Right ventricle myocardium superior (tissue), 1 donor: Measurements from ENCODE around the gene RCC1. TPM values are rescaled to one million over a fixed set of nuclear protein-coding genes. Genes with fewer than 3 reads are reported as not detected.
"Not testable (repeated sequence)": the region's sequence is repeated elsewhere in the genome, so short reads cannot be mapped to it uniquely, and the experiment has no call there.

Source experiments
- ATAC-seq: fragments of 200-7000 bp; cut with Tn5 transposase; one replicate; pipeline ENCODE4 v1.9.1; 2020; ENCODE audit warnings: mild to moderate bottlenecking; ENCODE audit not compliant: poor library complexity
- DNase-seq: peaks from one replicate; pipeline ENCODE4 v3.0.0-alpha.2; 2020
- intact Hi-C: fragments of 100-400 bp; cut with DNase I; formaldehyde crosslinking; loops from one replicate; pipeline ENCODE4 v1.11.2; 2022
- long read RNA-seq: library from polyadenylated mRNA; unstranded; transcript quantifications from one replicate; pipeline ENCODE4 v2.0.0, GENCODE V29; 2021
- total RNA-seq: library from RNA; stranded (reverse); fragmentation: NEBNext Ultra II Directional; extraction: Animal tissue kit (Norgen Biotek cat#: 25700); gene quantifications from one replicate; pipeline ENCODE4 v1.2.1, GENCODE V29; 2021
- donor health status: DM: no; HTN: yes; CAD: no; lungs with severe emphysema.

RCC1 gene, protein sequence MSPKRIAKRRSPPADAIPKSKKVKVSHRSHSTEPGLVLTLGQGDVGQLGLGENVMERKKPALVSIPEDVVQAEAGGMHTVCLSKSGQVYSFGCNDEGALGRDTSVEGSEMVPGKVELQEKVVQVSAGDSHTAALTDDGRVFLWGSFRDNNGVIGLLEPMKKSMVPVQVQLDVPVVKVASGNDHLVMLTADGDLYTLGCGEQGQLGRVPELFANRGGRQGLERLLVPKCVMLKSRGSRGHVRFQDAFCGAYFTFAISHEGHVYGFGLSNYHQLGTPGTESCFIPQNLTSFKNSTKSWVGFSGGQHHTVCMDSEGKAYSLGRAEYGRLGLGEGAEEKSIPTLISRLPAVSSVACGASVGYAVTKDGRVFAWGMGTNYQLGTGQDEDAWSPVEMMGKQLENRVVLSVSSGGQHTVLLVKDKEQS
- total RNA-seq = 8.1 TPM
- long read RNA-seq, transcript RCC1-202 (10 exons, 2,424 nt) = major isoform, 9 of 22 reads
- long read RNA-seq, partial matches to known transcripts = 2 of 22 reads
- long read RNA-seq, other reads (novel, unspliced or antisense) = 8 of 22 reads

GRCh38 chr1:28505406-28506187 lies at the start of gene RCC1:
Gene RCC1 (plus strand): TSS chr1:28506043. CDS start chr1:28529867, 23,824 bp downstream.
- DNase-seq = peak; percentile 97
- intact Hi-C loops = no loop called here
- peak; percentile 99 for ATAC-seq

GRCh38 chr1:28456078-28456477 lies 49.8 kb upstream of the RCC1 start:
- DNase-seq (no peak), ATAC-seq (no peak)
- intact Hi-C loops = no loop called here

DNA sequence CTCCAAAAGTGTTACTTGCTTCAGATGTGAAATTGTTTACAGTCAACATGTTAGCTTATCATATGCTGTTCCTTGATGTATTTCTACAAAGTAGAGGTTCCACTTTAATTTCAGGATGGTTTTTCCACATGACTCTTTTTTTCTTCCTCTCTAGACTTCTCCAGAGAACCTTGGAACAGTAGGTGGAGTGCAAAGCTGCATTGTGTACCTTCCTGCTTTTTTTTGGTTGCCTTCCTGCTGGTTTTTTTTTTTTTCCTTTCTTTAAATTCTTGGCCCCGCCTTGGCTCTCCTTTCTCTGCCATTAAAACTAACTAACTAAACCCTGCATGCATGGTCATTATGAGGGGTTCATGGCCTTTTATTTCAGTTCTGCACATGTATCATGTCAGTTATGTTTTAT lies 48.2 kb upstream of the RCC1 start:
- DNase-seq = no peak
- intact Hi-C loops = no loop called here
- ATAC-seq = no peak

DNA sequence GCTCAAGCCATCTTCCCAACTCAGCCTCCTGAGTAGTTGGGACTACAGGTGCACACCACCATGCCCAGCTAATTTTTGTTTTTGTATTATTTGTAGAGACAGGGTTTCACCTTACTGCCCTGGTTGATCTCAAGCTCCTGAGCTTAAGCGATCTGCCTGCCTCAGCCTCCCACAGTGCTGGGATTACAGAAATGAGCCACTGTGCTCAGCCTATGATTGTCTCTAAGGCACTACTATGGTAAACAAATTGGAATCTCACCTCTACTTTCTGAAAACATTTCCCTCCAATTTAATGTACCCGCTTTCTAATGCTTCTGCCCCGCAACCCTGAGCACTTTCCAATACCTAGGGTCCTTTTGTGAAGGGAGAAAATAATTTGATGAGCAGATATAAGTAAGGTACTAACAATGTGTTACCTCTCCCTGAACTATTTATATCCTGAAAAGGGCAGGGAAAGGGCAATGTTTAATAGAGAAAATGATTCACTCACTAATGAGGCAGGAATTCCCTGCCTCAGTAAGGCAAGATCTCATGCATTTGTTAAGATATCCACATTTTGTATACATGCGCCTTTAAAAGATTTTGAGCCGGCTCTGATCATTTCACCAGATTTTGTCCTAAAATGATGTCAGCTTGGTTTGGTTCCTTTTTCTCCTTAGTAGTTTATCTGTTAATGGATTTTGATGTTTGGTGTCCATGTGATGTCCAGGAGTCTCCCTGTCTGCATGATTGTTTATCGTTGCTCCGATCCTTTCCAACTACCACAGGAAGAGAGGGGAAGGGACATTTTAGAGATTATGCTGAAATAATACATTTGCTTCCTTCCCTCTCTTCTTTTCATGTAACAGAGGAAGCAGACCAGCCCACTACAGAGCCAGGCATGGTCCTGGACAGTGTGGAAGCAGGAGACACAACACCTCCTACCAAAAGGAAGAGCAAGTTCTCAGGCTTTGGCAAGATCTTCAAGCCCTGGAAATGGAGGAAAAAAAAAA lies 47.3 kb upstream of the RCC1 start:
- ATAC-seq = no peak
- intact Hi-C loops = no loop called here
- DNase-seq = no peak

- ATAC-seq (no peak), DNase-seq (no peak)
- intact Hi-C loops = loop anchor here (5.0 kb wide), 1 partner anchor 54 kb away; no protein-coding TSS in a partner anchor
Measured at GRCh38 chr1:28466226-28466778, 39.5 kb upstream of the RCC1 start.

DNA sequence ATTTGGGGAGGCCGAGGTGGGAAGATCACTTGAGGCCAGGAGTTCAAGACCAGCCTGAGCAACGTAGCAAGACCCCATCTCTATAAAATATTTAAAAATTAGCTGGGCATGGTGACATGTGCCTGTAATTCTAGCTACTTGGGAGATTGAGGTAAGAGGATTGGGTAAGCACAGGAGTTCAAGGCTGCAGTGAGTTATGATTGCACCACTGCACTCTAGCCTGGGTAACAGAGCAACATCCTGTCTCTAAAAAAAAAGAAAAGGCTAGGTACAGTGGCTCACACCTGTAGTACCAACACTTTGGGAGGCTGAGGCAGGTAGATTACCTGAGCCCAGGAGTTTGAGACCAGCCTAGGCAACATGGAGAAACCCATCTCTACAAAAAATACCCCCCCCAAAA lies 35.7 kb upstream of the RCC1 start:
- intact Hi-C loops = no loop called here
- DNase-seq (no peak), ATAC-seq (no peak)

- intact Hi-C loops, ATAC-seq, DNase-seq: not testable (repeated sequence)
Measured at GRCh38 chr1:28479497-28479896, 26.3 kb upstream of the RCC1 start.

DNA sequence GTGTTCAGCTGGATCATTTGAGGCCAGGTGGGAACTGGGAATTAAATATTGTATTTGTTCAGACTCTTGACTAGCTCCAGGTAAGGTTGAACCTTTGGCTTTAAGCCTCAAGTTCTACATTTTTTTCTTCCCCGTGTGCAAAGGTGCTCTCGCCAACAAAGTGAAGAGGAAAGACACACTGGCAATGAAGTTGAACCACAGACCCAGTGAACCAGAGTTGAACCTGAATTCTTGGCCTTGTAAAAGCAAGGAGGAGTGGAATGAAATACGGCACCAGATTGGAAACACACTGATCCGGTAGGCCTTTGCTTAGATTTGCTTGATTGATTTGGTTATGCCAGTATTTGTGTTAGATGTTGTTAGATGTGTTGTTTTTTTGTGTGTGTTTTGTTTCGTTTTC lies 25.5 kb upstream of the RCC1 start:
- intact Hi-C loops = no loop called here
- ATAC-seq (no peak), DNase-seq (no peak)

- intact Hi-C loops = no loop called here
- no peak for ATAC-seq
- no peak for DNase-seq
Measured at GRCh38 chr1:28482138-28482537, 23.7 kb upstream of the RCC1 start.

- ATAC-seq (no peak), DNase-seq (no peak)
- intact Hi-C loops = no loop called here
Measured at GRCh38 chr1:28482702-28483101, 23.1 kb upstream of the RCC1 start.

- no peak for DNase-seq
- intact Hi-C loops = no loop called here
- no peak for ATAC-seq
Measured at GRCh38 chr1:28494737-28495136, 11.1 kb upstream of the RCC1 start.

- no peak for DNase-seq
- ATAC-seq = no peak
Measured at GRCh38 chr1:28499553-28499952, 6.3 kb upstream of the RCC1 start.

DNA sequence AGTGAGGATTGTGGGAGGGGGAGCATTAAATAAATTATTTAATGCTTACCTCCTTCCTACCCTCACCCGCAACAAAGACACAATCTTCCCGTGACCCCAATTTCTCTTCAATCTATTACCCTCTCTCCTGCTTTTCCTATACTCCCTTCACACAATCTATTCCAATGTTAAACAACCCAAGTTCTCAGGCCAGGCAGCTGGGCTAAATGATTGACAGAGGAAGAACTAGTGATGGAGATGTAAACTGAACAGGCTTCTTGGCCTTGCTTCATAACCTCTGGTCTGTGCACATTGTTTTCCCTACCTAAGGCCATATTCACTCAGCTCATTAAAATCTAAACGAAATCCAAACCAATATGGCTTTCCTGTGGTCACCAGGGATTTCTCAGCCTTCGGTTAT lies 3.9 kb upstream of the RCC1 start:
- intact Hi-C loops = no loop called here
- ATAC-seq = no peak
- DNase-seq = no peak

More at GRCh38 chr1:28499553-28499952, 6.3 kb upstream of the RCC1 start:
- intact Hi-C loops = no loop called here

GRCh38 chr1:28503117-28503516 lies 2.7 kb upstream of the RCC1 start:
- intact Hi-C loops = no loop called here
- ATAC-seq (no peak), DNase-seq (no peak)

- DNase-seq = no peak
- no peak for ATAC-seq
- intact Hi-C loops = no loop called here
Measured at GRCh38 chr1:28506907-28507246, 1.0 kb downstream of the RCC1 start.

- DNase-seq = no peak
- no peak for ATAC-seq
- intact Hi-C loops = no loop called here
Measured at GRCh38 chr1:28507247-28507645, 1.4 kb downstream of the RCC1 start.

DNA sequence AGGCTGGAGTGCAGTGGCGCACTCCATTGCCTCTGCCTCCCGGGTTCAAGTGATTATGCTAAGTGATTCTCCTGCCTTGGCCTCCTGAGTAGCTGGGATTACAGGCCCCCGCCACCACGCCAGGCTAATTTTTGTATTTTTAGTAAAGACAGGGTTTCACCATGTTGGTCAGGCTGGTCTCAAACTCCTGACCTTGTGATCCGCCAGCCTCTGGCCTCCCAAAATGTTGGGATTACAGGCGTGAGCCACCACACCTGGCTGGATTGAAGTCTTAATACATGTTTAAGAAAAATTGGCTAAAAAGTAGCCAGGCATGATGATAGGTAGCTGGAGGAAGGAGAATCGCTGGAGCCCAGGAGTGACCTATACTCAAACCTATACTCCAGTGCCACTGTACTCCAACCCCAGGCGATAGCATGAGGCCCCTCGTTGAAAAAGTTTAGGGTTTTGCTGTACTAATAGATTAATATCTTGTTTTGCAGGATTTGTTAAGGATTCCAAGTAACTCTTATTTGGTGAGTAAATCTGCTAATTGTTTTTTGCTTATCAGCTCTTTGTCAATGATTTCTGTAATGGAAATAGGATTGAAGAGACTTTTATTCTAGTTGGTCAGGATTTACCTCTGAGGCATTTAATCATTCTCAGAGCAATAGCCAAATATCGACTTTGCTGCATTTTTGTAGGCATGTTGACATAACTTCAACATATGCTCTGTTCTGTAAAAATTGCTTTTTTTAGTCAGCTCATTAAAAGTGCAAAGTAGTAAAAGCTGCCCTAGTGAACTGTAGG lies 2.0 kb downstream of the RCC1 start:
- ATAC-seq (no peak), DNase-seq (no peak)
- intact Hi-C loops = no loop called here

DNA sequence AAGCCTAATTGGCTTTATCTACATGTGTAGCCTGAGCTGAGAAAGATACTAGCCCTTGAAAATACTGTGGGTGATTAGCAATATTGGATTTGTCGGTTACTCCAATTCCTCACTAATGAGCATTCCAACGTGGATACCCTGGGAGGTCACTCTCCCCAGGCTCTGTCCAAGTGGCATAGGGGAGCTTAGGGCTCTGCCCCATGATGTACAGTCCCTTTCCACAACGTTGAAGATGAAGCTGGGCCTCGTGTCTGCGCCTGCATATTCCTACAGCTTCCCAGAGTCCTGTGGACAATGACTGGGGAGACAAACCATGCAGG lies 2.6 kb downstream of the RCC1 start:
- intact Hi-C loops = no loop called here
- no peak for ATAC-seq
- DNase-seq = no peak
